A549 (cell line): Measurements from ENCODE around the gene DTD1. TPM values are rescaled to one million over a fixed set of nuclear protein-coding genes. Genes with fewer than 3 reads are reported as not detected.

ENCODE experiments used
- ATAC-seq, 2 experiments: fragments of 200-7000 bp in 1 of 2; fragments of >200 bp in 1 of 2; cut with Nextera tagmentation in 1 of 2; cut with Tn5 transposase in 1 of 2; 3 replicates each; pipeline versions ENCODE4 v1.8.0 to v1.9.1; 2018 to 2020; ENCODE audit warnings: mild to moderate bottlenecking in 1 of 2, moderate library complexity in 1 of 2
- CTCF ChIA-PET: fragments of 300-600 bp; sonication (Branson Sonifier 250); formaldehyde crosslinking; extraction: SDS; loops from one replicate; lab custom pipeline; 2021; ENCODE audit warnings: antibody characterized with exemption, inconsistent platforms; lab: Yijun Ruan, JAX
- POLR2A ChIA-PET: fragments of 350-600 bp; formaldehyde crosslinking; extraction: SDS; loops from one replicate; lab custom pipeline; 2021; ENCODE audit warnings: antibody characterized with exemption, inconsistent platforms; lab: Yijun Ruan, JAX
- DNase-seq, 2 experiments: peaks; one replicate each; pipeline versions ENCODE4 v3.0.0 to v3.0.0-alpha.2; 2011 to 2016; ENCODE audit warnings: low read depth in 1 of 2, low spot score in 1 of 2
- FAIRE-seq: peaks from 2 replicates; lab custom pipeline; 2011; peaks lifted over from hg19 to GRCh38; lab: Jason Lieb, UNC
- H3K27ac ChIP-seq, 2 experiments: fragments of >200 bp; sonication (Bioruptor Twin); formaldehyde crosslinking; 3 replicates each; pipeline ENCODE4 v1.5.1; 2016 to 2017
- H3K4me1 ChIP-seq: fragments of >200 bp; sonication (Bioruptor Twin); formaldehyde crosslinking; 3 replicates; pipeline ENCODE4 v1.6.1; 2016
- H3K4me2 ChIP-seq: fragments of >200 bp; sonication (Bioruptor Twin); formaldehyde crosslinking; 3 replicates; pipeline ENCODE4 v1.6.1; 2016
- H3K4me3 ChIP-seq: fragments of >200 bp; sonication (Bioruptor Twin); formaldehyde crosslinking; 3 replicates; pipeline ENCODE4 v1.5.1; 2016
- H3K9me3 ChIP-seq: fragments of >200 bp; sonication (Bioruptor Twin); formaldehyde crosslinking; 3 replicates; pipeline ENCODE4 v1.6.1; 2016
- CBX2 ChIP-seq: fragments of 200-600 bp; sonication (generic); IDR thresholded peaks from 2 replicates; pipeline ENCODE4 v1.6.1; 2016; ENCODE audit warnings: low read depth, mild to moderate bottlenecking, borderline replicate concordance
- CHD2 ChIP-seq: fragments of 150-350 bp; IDR thresholded peaks from 2 replicates; pipeline ENCODE4 v1.6.1; 2014; ENCODE audit warnings: low read length; ENCODE audit not compliant: partially characterized antibody
- EHMT2 ChIP-seq: fragments of 200-600 bp; sonication (generic); IDR thresholded peaks from 2 replicates; pipeline ENCODE4 v1.6.1; 2016; ENCODE audit warnings: antibody characterized with exemption, low read depth, mild to moderate bottlenecking, moderate library complexity
- EP300 ChIP-seq, 2 experiments: fragments of >200 bp; sonication (Bioruptor Twin); formaldehyde crosslinking; IDR thresholded peaks; 2 replicates in 1 of 2; 3 replicates in 1 of 2; pipeline ENCODE4 v1.6.1; 2016 to 2017
- ESRRA ChIP-seq: fragments of 150-350 bp; IDR thresholded peaks from 2 replicates; pipeline ENCODE4 v1.6.1; 2014; ENCODE audit warnings: mild to moderate bottlenecking, low read length, borderline replicate concordance
- FOSL2 ChIP-seq, 2 experiments: fragments of 450-650 bp in 1 of 2; fragments of >200 bp in 1 of 2; sonication (Bioruptor Twin) in 1 of 2; formaldehyde crosslinking; IDR thresholded peaks; 2 replicates each; pipeline versions ENCODE4 v1.5.0 to v1.6.1; 2016 to 2020; ENCODE audit warnings: mild to moderate bottlenecking in 1 of 2, moderate library complexity in 1 of 2
- FOXS1 ChIP-seq: fragments of 250-450 bp; sonication (Bioruptor Pico); IDR thresholded peaks from 2 replicates; pipeline ENCODE4 v1.5.0; 2020; ENCODE audit warnings: mild to moderate bottlenecking, moderate library complexity
- GATA3 ChIP-seq: IDR thresholded peaks from 2 replicates; pipeline ENCODE4 v1.6.1; 2012; ENCODE audit warnings: borderline replicate concordance
- HEYL ChIP-seq: fragments of 250-450 bp; sonication (Bioruptor Pico); IDR thresholded peaks from 2 replicates; pipeline ENCODE4 v1.8.0; 2021; ENCODE audit warnings: mild to moderate bottlenecking, moderate library complexity
- KDM1A ChIP-seq: fragments of 200-600 bp; sonication (generic); IDR thresholded peaks from 2 replicates; pipeline ENCODE4 v1.6.1; 2016; ENCODE audit warnings: low read depth, mild to moderate bottlenecking
- KDM5A ChIP-seq: fragments of 200-600 bp; sonication (generic); IDR thresholded peaks from 2 replicates; pipeline ENCODE4 v1.6.1; 2016; ENCODE audit warnings: antibody characterized with exemption, mild to moderate bottlenecking
- MAFK ChIP-seq: fragments of 450-650 bp; IDR thresholded peaks from 2 replicates; pipeline ENCODE4 v1.6.1; 2014; ENCODE audit not compliant: partially characterized antibody
- MYC ChIP-seq: IDR thresholded peaks from 2 replicates; pipeline ENCODE4 v1.6.1; 2012; ENCODE audit warnings: mild to moderate bottlenecking, inconsistent platforms, low read length, improper control_type of control experiment, borderline replicate concordance
- NFE2L2 ChIP-seq: fragments of 150-350 bp; conservative IDR thresholded peaks from 2 replicates; pipeline ENCODE4 v1.6.1; 2014; ENCODE audit warnings: low read length
- NPAS2 ChIP-seq: fragments of 250-450 bp; sonication (Bioruptor Pico); IDR thresholded peaks from 2 replicates; pipeline ENCODE4 v1.8.0; 2022; ENCODE audit warnings: mild to moderate bottlenecking, moderate library complexity, borderline replicate concordance
- NR3C1 ChIP-seq: fragments of >200 bp; sonication (Bioruptor Twin); formaldehyde crosslinking; IDR thresholded peaks from 3 replicates; pipeline ENCODE4 v1.6.1; 2017
- SMC3 ChIP-seq: fragments of >200 bp; sonication (Bioruptor Twin); formaldehyde crosslinking; IDR thresholded peaks from 3 replicates; pipeline ENCODE4 v1.6.1; 2018; ENCODE audit warnings: inconsistent platforms
- ZSCAN20 ChIP-seq: fragments of 250-450 bp; sonication (Bioruptor Pico); IDR thresholded peaks from 2 replicates; pipeline ENCODE4 v1.8.0; 2022; ENCODE audit warnings: mild to moderate bottlenecking, moderate library complexity
- WGBS: methylation state at CpG from one replicate; pipeline ENCODE4 v1.1.6; 2017; ENCODE audit errors: missing lambda C conversion rate; 5-methylcytosine and 5-hydroxymethylcytosine counted together
- polyA plus RNA-seq, 4 experiments: library from polyadenylated mRNA; depleted of rRNA in 3 of 4; stranded (reverse); fragments of >200 nt; fragmentation: RNase III in 1 of 4; extraction: RNeasy Plus Mini Kit Qiagen cat#74134 plus additional on column Dnase treatment in 1 of 4; gene quantifications; 2 replicates in 3 of 4; 3 replicates in 1 of 4; pipeline ENCODE4 v1.2.3, GENCODE V29; 2011 to 2017
- TF ChIP-seq, protein P1 (sequence below): fragments of 250-450 bp; sonication (Bioruptor Pico); IDR thresholded peaks from 2 replicates; pipeline ENCODE4 v1.5.0; 2020; ENCODE audit warnings: low read depth, mild to moderate bottlenecking, moderate library complexity
- TF ChIP-seq, protein P2 (sequence below): fragments of >200 bp; sonication (Bioruptor Twin); formaldehyde crosslinking; IDR thresholded peaks from 3 replicates; pipeline ENCODE4 v1.6.1; 2016

The DTD1 gene
- polyA plus RNA-seq, 2 of the 4 experiments (the other 2 are of a cell fraction): 72.8 to 99.3 TPM

DNA sequence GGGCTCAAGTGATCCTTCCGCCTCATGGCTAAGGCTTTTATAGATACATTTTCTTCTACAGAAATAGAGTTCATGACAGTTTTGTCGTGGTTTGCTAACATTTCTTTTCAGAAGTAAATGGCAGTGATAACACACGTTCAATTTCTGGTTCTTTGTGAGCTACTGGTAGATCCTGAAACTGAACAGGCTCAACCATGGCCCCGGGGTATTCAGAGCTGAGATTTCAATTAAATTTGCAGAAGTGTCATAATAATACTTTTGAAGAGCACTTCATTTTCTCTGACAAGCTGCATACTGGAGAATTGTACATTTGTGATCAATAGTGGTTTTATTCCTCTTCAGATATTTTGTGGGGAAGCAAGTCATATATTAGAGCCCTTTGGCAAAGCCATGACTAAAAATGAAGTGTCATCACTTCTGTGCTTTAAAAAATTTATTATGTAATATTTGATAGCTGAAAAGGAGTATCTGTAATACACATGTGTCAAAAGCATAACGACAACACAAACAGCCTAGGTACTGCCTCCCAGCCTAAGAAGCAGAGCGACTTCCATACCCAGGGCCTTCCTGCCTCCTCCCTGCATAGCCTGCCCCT lies 141.5 kb downstream of the DTD1 start:
- TF ChIP-seq, protein P1, sequence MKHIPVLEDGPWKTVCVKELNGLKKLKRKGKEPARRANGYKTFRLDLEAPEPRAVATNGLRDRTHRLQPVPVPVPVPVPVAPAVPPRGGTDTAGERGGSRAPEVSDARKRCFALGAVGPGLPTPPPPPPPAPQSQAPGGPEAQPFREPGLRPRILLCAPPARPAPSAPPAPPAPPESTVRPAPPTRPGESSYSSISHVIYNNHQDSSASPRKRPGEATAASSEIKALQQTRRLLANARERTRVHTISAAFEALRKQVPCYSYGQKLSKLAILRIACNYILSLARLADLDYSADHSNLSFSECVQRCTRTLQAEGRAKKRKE (CRISPR knock-in tag): no peak
- TF ChIP-seq MAFK: peak; percentile 50
- FAIRE-seq (no peak), DNase-seq (no peak), ATAC-seq (no peak)
- H3K27ac ChIP-seq: no peak overlapping the region
- H3K9me3 ChIP-seq: no peaks in the 10 kb centered on the region
- no peaks in the 10 kb centered on the region for H3K4me1 ChIP-seq
- no peak overlapping the region for H3K4me3 ChIP-seq
- no peak overlapping the region for H3K4me2 ChIP-seq
- POLR2A ChIA-PET: no interaction called here
- WGBS: 77% methylated on average over 6 of the region's 6 CpGs
- CTCF ChIA-PET: interaction anchor here (0.6 to 1.1 kb wide), 3 partner anchors 10 to 1929 kb away, joined by 3 to 4 read pairs (median 3); no protein-coding TSS in a partner anchor

DNA sequence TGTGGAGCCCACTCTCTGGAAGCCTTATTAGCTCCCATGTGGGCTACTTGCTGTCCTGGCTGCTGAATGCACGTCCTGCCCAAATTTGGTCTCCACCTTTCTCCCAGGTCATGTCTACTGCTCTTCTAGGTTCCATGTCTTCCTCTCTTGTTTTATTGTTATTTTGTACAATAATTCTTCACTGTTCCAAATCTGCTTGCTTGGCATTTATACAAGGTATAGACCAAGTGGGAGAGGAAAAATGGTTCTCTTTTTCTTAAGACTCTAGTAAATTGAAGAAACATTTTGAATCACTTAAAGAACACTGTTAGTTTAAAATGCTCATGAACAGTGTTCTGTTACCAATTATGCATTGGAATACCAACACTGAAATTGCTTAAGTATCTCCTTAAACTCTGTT lies 144.1 kb downstream of the DTD1 start:
- Histone ChIP-seq H3K4me3 (no peak overlapping the region), H3K4me2 (no peak overlapping the region), H3K4me1 (no peaks in the 10 kb centered on the region), H3K27ac (no peak overlapping the region), H3K9me3 (no peaks in the 10 kb centered on the region)
- ATAC-seq: no peak
- no peak for FAIRE-seq
- ChIA-PET CTCF (no interaction called here), POLR2A (no interaction called here)
- WGBS: 65% methylated on average over 1 of the region's 1 CpG
- no peak for DNase-seq
- TF ChIP-seq MAFK (peak; percentile 43), ESRRA (no peak)

DNA sequence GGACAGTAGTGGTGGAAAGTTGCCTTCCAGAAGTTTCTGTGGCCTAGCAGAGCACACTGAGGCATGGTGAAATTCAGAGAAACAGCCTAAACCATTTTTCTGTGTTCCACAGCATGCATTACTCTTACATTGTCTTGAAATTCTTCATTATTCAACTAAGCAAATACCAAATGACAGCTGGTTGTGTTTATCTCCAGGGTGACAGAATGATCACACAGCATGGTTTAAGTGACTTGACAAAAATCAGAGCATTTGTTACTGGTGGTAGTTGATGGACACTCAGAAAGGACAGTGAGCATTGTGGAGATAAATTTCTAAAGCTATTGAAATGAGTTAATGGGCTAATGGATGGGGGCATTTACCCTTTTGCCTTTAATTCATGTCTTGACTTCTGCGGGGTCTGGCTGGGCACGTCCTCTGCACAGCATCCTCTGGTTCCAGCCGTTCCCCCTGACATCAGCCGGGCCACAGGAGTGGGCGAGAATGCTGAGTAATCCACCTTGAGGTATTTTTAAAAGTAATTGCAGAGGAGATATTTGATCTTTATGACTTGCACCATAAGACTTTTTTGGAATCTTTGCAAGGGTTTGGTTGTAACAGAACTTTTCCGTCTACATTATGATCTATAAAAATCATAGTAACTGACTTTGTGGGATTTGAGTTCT lies 146.8 kb downstream of the DTD1 start:
- no peak overlapping the region for H3K27ac ChIP-seq
- no peak overlapping the region for H3K4me3 ChIP-seq
- peak in 1 of 2 experiments; percentile 14 for DNase-seq
- FAIRE-seq: no peak
- H3K4me2 ChIP-seq: no peak overlapping the region
- POLR2A ChIA-PET: no interaction called here
- H3K4me1 ChIP-seq: no peaks in the 10 kb centered on the region
- no peak for TF ChIP-seq KDM5A
- TF ChIP-seq MAFK: peak; percentile 11
- 0 out of 2 replicates have a peak, but pooled peaks have one; percentile 12 for TF ChIP-seq NFE2L2
- TF ChIP-seq, all 56 proteins: peak for 2
- 89% methylated on average over 6 of the region's 6 CpGs for WGBS
- CTCF ChIA-PET: interaction anchor here (1.1 to 1.2 kb wide), 2 partner anchors 10 to 20 kb away, joined by 3 to 4 read pairs; no protein-coding TSS in a partner anchor
- ATAC-seq: no peak
- H3K9me3 ChIP-seq: no peaks in the 10 kb centered on the region

DNA sequence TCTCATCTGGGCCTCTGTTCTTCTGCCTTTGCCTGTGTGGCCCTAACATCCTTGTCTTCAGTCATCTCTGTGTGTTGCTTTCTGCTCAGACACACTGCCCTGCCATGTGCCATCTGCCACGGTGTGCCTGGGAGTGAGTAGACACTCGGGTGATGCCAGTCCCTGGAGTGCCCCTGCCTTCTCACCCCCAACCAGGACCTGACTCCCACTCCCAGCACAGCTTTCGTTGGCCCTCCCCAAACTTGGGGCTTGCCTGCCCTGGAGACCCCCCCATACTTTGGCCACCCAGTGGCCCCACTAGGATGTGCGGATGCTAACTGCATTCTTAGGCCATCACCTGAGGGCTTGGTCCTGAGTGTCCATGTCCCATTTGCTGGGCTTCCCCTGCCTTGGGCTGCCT lies 149.3 kb downstream of the DTD1 start:
- Histone ChIP-seq H3K4me1 (no peaks in the 10 kb centered on the region), H3K27ac (no peak overlapping the region), H3K4me3 (no peak overlapping the region), H3K4me2 (no peak overlapping the region), H3K9me3 (no peaks in the 10 kb centered on the region)
- ChIA-PET CTCF (interaction anchor here (0.5 to 0.7 kb wide), 2 partner anchors 105 to 901 kb away, joined by 3 read pairs; no protein-coding TSS in a partner anchor), POLR2A (no interaction called here)
- peak in 1 of 2 experiments; percentile 26; a peak in 1 of 6 replicates for ATAC-seq
- TF ChIP-seq ZSCAN20 (CRISPR knock-in tag) (no peak), EP300 (IDR thresholded peaks at IDR 0.05) (no peak)
- DNase-seq: no peak
- 79% methylated on average over 4 of the region's 4 CpGs for WGBS
- FAIRE-seq: no peak

DNA sequence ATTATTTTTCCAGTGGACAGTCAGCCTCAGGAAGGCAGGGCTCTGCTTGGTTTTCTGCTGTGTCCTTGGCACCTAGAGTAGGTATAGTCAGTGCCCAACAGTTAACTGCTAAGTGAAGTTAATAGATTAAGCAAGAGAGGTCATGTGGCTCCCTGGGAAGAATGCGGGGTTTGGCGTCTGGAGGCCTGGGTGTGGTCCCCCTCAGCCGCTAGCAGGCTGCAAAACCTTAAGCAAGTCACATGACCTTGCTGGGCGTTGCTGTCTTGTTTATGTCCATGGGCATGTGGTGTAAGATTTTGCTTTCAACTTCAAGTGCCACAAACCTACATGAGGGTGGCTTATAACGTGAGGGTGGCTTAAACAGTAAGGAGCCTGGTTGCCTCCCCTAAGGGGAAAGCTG lies 150.2 kb downstream of the DTD1 start:
- no peak overlapping the region for H3K27ac ChIP-seq
- H3K4me1 ChIP-seq: no peaks in the 10 kb centered on the region
- no peak for TF ChIP-seq HEYL
- no peak for TF ChIP-seq MAFK
- TF ChIP-seq FOSL2 (IDR thresholded peaks at IDR 0.05): no peak
- TF ChIP-seq FOSL2 (CRISPR knock-in tag; IDR thresholded peaks at IDR 0.05): no peak
- TF ChIP-seq NPAS2 (CRISPR knock-in tag): no peak
- TF ChIP-seq, protein P1 (CRISPR knock-in tag): no peak
- TF ChIP-seq NR3C1: no peak
- no peak for TF ChIP-seq NFE2L2
- no peak for TF ChIP-seq GATA3
- TF ChIP-seq FOXS1: no peak
- TF ChIP-seq MYC: no peak
- no peak for TF ChIP-seq CHD2
- no peak for TF ChIP-seq EHMT2
- no peak for TF ChIP-seq CBX2
- TF ChIP-seq, protein P2, sequence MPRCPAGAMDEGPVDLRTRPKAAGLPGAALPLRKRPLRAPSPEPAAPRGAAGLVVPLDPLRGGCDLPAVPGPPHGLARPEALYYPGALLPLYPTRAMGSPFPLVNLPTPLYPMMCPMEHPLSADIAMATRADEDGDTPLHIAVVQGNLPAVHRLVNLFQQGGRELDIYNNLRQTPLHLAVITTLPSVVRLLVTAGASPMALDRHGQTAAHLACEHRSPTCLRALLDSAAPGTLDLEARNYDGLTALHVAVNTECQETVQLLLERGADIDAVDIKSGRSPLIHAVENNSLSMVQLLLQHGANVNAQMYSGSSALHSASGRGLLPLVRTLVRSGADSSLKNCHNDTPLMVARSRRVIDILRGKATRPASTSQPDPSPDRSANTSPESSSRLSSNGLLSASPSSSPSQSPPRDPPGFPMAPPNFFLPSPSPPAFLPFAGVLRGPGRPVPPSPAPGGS: no peak
- TF ChIP-seq SMC3: no peak
- no peak for TF ChIP-seq KDM1A
- TF ChIP-seq, all 56 proteins: peak for 0
- ATAC-seq (no peak), DNase-seq (peak in 1 of 2 experiments; percentile 11), FAIRE-seq (no peak)
- H3K4me2 ChIP-seq: no peak overlapping the region
- ChIA-PET POLR2A (no interaction called here), CTCF (no interaction called here)
- no peak overlapping the region for H3K4me3 ChIP-seq
- 75% methylated on average over 5 of the region's 5 CpGs for WGBS
- no peaks in the 10 kb centered on the region for H3K9me3 ChIP-seq
